ENCODE data around the gene FAM83C.
A peak's percentile ranks its signal among the peaks of the same experiment; 100 is the strongest.

The FAM83C gene

DNA sequence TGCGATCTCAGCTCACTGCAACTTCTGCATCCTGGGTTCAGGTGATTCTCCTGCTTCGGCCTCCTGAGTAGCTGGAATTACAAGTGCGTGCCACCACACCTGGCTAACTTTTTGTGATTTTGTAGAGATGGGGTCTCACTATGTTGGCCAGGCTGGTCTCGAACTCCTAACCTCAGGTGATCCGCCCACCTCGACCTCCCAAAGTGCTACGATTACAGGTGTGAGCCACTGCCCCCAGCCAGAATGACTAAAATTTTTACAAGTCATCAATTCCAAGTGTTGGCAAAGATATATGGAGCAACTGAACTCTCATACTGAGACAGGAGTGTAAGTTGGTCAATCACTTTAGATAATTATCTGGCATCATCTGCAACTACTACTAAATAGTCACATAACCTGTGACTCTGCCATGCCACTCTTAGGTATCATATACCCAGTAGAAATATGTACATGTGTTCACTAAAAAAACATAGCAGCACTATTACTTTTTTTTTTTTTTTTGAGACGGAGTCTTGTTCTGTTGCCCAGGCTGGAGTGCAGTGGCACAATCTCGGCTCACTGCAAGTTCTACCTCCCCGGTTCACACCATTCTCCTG is 10.6 kb downstream of the FAM83C start:
- no peak for DNase-seq

DNA sequence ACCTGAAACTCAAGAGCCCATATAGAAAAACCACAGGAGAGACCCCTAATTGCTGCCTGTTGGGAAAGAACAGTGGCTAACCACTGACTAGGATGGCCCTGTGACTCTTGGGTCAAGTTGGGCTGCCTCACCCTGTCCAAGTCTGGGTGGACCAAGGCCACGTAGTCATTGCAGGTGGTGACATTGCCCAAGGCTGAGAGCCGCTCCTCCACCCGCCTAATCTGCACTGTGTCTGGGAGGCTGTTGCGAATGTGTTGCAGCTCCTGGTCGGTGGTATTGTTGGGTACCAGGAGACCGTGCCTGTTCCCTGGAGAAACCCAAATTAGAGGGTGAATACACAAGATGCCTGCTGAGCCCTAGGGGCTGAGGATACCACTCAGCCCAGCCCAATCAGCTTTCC is 11.7 kb downstream of the FAM83C start:
- no peak for DNase-seq

DNA sequence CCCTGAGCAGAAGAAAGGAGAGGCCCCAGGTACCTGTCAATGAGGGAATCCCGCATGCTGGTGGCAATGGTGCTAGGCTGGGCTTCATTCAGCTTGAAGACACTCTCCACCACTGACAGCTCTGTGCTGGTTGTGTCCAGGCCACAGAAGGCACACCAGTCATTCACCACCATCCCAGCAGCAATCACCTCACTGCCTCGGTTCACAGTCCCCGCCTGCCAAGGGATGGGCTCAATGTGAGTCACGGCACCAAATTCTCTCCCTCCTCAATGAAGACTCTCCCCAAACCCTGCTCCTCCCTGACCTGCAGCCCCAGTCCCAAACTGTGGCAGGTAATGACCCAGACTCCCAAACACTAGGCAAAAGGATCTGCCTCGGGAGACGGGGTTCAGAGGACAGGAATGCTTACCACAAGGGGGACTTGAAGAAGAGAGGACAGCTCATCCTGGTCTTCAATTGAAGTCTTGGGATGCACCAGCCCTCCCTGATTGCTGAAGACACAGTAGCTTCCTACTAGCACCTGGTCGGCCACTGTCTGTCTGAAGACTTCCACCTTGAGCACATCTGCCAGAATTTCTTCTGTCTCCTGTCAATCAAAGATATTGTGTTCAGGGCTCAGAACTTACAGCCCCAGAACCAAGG is 12.6 kb downstream of the FAM83C start:
- DNase-seq = no peak

DNA sequence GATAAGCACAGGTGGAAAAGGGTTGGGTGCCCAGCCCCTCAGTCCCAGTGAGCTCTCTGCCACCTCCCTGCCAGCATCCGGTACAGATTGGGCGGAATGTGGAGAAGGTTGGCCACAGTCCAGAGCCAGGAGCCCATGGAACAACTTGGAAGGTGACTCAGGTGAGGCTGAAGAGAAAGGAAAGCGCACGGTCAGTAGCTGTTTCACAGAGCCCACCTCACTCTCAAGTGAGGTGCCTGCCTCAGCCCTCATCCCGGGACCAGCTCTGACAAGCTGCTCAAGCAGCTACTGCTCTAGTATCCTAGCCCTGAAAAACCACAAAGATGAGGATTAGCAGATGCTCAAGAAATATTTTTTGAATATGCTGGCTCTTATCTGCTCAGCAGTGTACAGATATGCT is 13.2 kb downstream of the FAM83C start:
- DNase-seq = no peak

DNA sequence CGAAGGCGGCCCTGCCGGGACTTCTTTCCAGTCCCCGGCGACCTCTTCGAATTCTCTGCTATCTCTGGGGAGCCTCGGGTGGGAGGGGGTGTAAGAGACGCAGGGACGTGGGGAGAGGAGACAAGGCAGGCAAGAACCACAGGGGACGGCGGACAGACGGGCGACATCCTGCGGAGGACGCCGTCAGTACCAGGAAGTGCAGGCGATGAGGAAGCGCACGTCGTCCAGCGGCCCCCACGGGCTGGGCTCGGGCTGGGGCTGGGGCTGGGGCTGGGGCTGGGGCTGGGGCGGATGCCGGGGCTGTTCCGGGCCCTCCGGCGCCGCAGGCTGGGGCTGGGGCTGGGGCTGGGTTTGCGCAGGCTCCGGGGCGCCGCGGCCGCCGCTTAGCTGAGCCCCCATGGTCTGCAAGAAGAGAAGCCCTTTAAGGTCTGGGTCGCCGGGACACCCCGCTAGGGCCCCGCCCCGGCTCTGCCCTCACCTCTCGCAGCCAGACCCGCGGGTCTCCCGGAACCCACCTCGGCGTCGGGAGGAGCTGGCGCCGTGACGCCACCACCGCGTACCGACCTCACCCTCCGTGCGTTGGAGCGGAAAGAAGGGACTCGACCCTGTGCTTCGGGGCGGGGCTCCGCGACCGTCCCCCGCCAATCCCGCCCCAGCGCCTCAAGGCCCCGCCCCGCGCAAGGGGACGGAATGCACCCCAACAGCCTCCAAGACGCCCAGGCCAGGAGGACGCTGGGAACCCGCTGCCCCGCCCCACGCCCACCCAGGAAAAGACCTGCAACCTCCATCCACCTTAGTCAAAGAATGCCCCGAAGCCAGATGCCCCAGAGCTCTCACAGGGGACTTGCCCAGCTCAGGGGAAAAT is 14.5 kb downstream of the FAM83C start, which contains the start of gene MMP24OS:
TSS of gene MMP24OS (minus strand) at position 592 of the 865 bp plus-strand sequence. CDS start at position 399, 193 bp downstream.
- DNase-seq = peak; percentile 93

DNA sequence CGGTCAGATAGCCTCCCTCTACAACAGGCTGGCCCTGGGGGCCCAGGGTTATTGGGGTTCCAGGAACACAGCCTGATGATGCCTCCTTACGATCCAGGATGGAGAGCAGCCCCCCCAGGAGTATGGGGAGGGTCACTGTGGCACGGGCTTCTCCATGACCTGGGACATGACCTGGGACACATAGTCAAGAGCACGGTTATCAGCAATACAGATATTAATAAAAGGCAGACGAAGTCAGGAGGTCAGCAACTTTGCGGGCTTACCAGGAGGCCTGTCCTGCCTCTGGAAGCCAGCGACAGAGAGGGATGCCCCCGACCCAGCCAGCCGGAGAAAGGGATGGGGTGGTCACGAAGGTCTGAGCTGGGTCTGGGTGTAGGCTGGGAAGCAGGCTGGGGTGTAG is 15.1 kb downstream of the FAM83C start:
- DNase-seq = no peak

DNA sequence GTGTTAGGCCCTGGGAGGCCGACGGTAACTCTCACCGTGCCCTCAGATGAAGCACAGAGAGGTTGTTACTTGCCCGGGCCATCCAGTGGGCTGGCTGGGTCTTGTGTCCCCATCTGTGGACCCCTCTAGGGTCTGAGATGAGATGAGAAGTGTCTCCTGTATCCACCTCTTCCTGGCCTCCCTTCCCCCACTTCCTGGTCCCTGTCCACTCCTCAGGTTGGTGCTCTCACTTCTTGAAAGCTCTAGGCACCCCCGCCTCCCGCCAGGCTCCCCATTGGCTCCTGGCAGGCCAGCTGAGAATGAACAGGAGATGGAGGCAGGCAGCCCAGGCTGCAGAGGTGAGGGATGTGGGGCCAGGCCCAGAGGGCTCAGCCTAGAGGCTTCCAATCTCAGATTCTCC is 15.8 kb downstream of the FAM83C start:
- no peak for DNase-seq

DNA sequence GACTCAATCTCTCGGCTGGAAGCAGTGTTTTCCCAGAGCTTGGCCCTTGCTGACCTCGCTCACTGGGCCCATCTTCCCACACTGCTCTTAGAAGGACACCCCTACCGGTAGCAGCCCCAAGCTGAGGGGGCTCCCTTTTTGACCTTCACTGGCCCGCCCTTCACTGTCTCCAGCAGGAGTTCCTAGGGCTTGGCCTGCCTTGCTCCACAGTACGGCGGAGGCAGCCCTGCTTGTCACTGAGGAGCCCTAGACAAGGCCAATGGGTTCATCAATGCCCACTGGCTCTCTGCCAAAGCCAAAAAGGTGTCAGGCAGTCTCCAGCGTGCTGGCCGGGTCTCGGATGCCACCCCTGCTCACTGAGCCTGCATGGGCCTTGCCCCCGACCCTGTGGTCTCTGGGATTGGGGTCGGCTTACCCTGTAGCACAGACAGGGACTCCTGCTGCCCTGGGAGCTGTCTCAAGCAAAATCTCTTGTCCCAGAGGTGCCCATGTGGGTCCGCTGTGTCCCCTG is 16.4 kb downstream of the FAM83C start:
- no peak for DNase-seq

DNA sequence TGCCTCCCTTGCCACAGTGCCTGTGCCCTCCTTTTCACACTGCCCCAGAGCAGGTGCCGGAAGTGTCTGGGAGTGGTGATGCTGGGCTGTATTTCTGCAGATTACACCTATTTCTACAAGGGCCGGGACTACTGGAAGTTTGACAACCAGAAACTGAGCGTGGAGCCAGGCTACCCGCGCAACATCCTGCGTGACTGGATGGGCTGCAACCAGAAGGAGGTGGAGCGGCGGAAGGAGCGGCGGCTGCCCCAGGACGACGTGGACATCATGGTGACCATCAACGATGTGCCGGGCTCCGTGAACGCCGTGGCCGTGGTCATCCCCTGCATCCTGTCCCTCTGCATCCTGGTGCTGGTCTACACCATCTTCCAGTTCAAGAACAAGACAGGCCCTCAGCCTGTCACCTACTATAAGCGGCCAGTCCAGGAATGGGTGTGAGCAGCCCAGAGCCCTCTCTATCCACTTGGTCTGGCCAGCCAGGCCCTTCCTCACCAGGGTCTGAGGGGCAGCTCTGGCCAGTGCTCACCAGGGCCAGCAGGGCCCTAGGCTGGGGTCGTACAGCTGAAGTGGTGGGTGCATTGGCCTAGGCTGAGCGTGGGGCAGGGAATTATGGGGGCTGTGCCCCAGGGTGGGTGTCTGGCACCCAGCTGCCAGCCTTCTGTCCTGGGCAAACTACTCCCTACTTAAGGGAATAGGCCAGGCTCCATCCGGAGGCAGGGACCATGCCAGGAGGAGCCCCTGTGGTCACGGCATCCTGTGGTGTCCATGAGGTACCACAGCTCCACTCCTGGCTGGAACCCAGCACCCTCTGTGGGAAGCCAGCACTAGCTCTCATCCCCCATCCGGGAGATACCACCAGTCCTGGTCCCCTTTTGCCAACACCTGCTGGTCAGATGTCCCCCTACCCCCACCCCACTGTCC is 17.8 kb downstream of the FAM83C start:
- no peak for DNase-seq

DNA sequence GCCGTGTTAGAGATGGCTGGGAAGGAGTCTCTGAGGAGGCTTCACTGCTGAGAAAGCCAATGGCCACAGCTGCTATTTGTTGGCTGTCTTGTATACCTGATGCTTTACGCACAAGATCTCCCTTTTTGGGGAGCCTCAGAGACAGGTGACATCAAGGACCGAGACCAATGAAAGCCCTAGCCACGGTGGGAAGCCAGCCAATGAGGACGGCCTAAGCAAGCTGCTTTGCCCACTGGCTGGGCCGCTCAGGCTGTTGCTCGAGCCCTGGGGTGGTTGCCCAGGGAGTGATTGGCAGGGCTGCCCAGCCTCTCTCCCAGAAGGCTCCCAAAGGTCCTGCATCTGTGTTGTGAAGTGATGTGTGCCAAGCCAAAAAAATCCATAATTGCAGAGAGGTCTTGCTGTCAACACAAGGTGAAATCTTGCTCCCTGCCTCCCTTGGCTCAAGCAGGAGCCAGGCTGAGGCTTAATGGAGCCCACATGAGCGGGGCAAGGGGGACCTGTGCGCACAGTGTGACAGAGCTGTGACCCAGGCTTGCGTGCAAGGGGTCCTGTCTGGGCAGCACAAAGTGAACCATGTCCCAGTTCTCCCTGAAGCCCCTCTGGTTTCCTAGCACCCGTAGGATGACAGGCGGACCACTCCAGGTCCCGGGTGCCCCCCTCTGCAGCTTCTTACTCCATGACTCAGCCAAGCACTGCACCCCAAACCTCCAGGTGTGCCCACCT is 18.6 kb downstream of the FAM83C start:
- DNase-seq = no peak

DNA sequence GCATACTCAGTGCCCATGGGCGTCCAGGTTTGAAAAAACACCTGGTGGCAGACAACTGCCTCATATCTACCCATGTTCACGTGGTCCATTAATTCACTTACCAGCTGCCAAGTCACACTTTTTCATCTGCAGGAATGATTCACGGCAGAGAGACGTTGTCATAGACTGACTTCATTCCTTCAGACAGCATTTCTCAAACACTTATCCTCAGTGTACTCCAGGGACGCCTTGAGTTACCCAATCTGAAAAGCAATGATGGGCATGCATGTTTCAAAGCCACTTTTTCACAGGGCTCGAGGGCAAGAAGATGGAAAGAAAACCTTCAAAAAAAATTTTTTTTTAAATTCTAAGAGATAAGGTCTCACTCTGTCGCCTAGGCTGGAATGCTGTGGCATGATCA is 20.3 kb downstream of the FAM83C start:
- DNase-seq = no peak

DNA sequence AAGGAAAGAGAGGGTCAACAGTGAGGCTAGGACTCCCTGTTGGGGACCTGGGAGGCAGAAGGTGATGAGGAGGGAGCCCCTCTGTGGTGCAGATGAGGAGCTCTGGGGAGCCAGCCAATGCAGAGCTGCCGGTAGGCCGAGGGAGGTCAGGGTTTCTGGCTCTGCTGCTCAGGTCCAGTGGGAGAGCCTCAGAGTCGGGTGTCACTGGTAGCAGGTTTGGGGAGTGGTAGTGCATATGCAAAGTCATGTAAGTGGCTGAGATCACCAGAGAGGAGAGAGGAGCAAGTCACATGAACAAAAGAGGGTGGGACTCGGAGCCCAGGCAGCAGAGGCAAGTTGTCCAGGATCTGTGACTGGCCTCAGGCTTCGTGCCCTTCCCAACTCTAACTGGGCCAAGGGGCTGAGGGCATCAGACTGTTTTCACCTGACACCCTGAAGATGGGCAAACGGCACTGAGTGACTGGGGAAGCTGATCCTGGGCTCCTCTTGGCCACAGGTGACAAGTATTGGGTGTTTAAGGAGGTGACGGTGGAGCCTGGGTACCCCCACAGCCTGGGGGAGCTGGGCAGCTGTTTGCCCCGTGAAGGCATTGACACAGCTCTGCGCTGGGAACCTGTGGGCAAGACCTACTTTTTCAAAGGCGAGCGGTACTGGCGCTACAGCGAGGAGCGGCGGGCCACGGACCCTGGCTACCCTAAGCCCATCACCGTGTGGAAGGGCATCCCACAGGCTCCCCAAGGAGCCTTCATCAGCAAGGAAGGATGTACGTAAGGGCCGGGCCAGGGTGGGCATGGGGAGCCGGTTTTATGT is 20.9 kb downstream of the FAM83C start:
- DNase-seq = no peak

DNA sequence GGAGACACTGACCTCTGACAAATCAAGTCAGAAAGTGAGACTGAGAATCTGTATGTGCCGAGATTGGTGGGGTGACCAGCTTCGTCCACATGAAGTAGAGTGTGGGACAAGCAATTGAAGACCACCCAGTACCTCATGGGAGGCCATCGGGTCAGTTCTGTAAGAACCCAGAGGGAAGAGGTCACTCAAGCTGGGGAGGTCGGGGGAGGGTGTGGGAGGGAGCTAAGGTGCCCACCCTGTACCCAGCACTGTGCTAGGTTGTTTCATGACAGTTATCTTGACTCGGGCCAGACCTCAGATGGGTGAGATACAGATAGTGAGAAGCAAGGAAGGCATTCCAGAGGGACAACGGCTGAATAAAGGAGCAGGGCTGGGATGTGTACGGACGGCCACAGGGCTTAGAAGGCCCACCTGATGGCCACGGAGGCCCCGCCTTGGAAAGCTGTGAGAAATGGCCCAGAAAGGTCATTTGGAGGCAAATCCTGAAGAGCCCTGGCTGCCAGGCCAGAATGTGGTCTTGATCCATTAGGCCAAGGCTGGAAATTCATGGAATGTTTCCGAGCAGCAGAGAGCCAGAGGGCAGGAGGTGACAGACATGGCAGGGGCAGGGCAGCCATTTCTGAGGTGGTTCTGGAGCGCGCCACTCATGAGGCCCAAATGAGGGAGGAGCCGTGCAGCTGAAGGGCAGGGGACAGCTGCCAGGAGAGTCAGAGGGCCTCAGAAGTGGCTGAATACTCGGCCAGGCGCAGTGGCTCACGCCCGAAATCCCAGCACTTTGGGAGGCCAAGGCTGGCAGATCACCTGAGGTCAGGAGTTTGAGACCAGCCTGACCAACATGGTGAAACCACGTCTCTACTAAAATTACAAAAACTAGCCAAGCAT is 22.0 kb downstream of the FAM83C start:
- DNase-seq = no peak

DNA sequence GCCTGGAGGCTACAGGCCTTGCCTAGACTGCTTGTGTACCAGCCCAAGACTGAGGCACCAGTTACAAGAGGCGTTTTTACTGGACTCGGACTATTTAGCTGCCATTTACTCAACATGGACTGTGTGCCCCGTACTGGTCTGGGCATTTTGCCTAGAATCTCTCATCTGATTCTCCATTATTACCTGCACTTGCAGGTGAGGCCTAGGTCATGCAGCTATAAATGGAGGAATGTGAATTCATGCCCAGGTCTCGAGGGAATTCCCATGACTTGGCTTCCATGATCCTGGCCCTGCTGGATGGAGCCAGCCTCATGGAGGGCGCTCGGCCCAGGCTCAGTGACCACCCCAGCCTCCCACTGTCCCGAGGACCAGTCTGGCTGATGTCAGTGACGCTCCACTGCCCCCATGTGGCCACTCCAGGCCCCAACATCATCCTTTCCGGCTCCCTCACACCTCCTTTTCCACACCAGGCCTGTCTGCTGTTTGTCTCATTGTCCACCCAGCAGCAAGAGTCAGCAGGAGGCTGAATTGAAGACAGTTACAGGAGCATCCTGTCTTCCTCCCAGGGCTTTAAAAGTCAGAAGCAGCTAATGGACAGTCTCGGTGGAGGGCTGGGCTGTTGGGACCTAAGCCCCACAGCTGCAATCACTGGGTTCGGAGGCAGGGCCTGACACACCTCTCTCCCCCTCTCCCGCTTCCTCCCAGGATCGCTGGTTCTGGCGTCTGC is 23.0 kb downstream of the FAM83C start:
- DNase-seq = peak; percentile 29

DNA sequence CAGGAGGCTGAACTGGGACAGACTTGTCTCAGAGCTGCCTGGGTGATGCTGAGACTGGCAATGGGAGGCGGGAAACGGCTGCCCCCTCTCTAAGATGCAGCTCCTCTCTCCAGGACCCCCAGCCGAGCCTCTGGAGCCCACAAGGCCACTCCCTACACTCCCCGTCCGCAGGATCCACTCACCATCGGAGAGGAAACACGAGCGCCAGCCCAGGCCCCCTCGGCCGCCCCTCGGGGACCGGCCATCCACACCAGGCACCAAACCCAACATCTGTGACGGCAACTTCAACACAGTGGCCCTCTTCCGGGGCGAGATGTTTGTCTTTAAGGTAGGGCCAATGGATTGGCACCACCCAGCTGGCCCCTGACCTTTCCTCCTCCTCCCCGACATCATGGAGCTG is 25.1 kb downstream of the FAM83C start:
- no peak for DNase-seq

DNA sequence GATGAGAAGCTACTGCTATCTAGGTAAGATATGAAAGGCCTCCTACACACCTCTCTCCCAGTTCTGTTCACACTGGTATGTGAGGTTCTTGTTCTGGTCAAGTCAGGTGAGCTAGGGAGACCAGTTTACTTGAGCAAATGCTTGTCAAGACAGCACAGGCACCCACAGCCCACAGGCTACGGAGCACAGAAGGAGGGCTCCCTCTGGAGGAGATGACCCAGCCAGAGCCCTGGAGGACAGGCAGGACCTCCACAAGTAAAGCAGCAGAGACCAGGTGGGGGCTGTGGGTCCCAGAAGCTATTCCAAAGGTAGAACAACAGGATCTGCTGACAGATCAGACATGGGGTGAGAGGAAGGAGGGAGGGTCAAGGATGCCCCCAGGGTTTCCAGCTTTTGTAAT is 27.5 kb downstream of the FAM83C start:
- DNase-seq = no peak

DNA sequence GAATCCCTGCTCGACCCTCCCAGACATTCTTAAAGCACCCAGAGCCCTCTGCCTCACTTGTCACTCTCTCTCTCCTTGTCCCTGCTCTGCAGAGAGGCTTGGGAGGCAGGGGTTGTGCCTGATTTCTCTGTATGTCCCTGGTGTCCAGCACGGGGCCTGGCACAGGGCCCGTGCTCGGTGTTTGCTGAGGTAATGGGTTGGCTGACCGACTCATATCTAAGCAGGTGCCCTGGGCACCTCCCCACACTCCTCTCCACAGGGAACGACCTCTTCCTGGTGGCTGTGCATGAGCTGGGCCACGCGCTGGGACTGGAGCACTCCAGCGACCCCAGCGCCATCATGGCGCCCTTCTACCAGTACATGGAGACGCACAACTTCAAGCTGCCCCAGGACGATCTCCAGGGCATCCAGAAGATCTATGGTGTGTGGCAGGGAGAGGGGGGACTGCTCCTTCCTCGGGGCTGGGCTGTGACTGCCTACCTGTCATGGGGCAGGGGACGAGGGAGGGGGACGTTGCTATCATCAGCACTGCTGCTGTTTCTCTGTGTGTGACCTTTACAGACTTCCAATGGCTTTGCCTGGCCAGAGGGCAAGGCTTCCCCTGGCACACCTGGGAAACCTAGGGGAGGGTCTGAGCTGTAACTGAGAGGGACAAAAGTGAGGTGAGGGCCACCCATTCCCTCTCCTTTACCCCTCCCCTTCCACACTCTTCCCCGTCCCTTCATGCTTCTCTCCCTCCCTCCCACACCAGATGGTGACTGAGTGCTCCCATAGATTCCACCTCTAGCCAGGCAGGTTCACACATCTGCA is 28.5 kb downstream of the FAM83C start:
- DNase-seq = no peak

Data from CD4-positive, alpha-beta T cell treated with Interferon gamma for 1 hour (primary cell).